Hepatic stellate cell (primary cell): ENCODE data around the gene FCHO2.
A peak's percentile ranks its signal among the peaks of the same experiment; 100 is the strongest.
"Not testable (repeated sequence)": the region's sequence is repeated elsewhere in the genome, so short reads cannot be mapped to it uniquely, and the experiment has no call there.

Experiments used
- DNase-seq: peaks from one replicate; pipeline ENCODE4 v3.0.0; 2011; ENCODE audit warnings: low spot score

Gene FCHO2

GRCh38 chr5:72955143-72955767, 586 bp upstream of the FCHO2 start:
- no peak for DNase-seq

DNA sequence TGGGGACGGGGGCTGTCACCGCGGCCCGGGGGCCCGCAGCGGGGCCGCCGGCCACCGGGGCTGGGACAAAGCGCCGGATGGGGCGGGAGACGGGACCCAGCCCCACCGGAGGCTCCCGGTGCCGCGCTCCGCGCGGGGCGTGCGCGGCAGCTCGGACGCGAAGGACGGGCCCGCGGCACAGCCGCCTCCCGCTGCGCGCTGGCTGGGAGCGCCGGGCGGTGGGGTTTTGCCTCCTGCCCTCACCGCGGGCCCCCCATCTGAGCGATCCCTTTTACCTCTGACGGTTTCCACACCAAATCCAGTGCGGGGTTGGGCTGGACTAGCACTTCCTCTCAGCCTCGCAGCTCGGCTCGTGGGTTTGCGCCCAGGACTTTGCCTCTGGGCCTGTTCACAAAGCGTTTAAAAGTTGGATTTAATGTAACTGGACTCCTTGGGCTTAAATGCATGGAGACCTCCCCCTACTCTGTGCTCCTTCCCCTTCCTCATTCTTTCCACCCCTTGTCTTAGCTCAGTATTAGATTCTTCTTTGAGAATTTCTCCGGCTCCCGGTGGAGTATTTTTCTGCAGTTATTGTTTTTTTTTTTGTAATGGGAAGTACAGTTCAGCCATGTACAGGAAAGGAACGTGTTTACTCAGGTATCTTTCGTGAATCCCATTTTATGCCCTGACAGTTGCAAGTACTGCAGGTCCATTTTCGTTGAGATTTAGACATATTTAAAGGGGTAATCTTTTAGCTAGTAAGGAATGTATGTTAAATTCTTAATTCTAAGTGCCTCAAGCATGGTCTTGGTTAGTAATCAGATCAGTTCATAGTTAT, 691 bp downstream of the FCHO2 start:
- DNase-seq = peak; percentile 54

GRCh38 chr5:72957337-72957736, 1.5 kb downstream of the FCHO2 start:
- no peak for DNase-seq

GRCh38 chr5:72959257-72959656, 3.4 kb downstream of the FCHO2 start:
- no peak for DNase-seq

DNA sequence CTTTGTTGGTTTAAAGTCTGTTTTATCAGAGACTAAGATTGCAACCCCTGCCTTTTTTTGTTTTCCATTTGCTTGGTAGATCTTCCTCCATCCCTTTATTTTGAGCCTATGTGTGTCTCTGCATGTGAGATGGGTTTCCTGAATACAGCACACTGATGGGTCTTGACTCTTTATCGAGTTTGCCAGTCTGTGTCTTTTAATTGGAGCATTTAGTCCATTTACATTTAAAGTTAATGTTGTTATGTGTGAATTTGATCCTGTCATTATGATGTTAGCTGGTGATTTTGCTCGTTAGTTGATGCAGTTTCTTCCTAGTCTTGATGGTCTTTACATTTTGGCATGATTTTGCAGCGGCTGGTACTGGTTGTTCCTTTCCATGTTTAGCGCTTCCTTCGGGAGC, 18.6 kb downstream of the FCHO2 start:
- DNase-seq = not testable (repeated sequence)

- DNase-seq = not testable (repeated sequence)
These were observed 21.0 kb downstream of the FCHO2 start for GRCh38 chr5:72976810-72977209.

- DNase-seq = no peak
These were observed 29.9 kb downstream of the FCHO2 start for GRCh38 chr5:72985719-72986118.

DNA sequence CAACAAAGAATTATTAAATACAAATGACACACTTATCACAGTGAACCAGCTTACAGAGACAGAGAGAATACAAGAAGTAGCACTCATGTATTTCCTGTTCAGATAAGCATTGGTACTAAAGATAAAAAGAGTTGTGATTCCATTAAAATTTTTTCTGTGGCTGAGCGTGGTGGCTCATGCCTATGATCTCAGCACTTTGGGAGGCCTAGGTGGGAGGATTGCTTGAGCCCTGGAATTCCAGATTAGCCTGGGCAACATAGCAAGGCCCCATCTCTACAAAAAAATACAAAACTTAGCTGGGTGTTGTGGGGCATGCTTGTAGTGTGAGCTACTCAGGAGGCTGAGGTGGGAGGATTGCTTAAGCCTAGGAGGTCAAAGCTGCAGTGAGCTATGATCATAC, 32.9 kb downstream of the FCHO2 start:
- no peak for DNase-seq

- no peak for DNase-seq
These were observed 35.6 kb downstream of the FCHO2 start for GRCh38 chr5:72991394-72991793.

DNA sequence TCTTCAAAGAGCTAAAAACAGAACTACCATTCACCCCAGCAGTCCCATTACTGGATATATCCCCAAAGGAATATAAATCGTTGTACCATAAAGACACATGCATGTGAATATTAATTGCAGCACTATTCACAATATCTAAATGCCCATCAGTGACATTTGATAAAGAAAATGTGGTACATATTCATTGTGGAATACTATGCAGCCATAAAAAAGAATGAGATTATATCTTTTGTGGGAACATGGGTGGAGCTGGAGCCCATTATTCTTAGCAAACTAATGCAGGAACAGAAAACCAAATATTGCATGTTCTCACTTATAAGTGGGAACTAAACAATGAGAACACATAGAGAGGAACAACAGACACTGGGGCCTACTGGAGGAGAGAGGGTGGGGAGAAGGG, 38.7 kb downstream of the FCHO2 start:
- DNase-seq = no peak

- DNase-seq = no peak
These were observed 40.8 kb downstream of the FCHO2 start for GRCh38 chr5:72996632-72997031.

DNA sequence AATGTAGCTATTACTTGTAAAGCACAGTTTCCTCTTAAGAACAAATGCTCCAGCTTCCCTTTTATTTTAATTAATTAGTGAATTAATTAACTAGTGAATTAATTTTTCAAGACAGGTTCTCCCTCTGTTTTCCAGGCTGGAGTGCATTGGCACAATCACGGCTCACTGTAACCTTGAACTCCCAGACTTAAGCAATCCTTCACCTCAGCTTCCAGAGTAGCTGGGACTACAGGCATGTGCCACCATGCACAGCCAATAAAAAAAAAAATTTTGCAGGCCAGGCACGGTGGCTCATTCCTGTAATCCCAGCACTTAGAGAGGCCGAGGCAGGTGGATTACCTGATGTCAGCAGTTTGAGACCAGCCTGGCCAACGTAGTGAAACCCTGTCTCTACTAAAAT, 44.1 kb downstream of the FCHO2 start:
- DNase-seq = no peak

DNA sequence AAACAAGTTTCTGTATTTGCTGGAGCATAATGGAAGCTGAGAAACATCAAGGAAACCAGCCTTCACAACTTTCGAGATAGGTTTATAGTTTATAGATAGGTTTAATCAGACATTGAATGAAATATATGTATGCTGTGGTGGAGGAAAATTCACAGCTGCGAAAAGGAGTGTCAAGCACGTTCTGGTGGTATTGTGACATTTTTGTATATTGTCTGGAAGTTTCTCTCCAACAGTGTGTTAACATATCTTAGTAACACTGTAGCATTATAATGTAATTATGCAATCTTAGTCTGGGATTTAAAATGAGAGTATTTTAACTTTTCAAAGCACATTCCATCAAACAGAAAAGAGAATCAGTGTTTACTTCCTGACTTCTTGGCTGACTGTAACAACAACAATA, 50.0 kb downstream of the FCHO2 start:
- DNase-seq = no peak

- no peak for DNase-seq
These were observed 51.2 kb downstream of the FCHO2 start for GRCh38 chr5:73007051-73007450.

DNA sequence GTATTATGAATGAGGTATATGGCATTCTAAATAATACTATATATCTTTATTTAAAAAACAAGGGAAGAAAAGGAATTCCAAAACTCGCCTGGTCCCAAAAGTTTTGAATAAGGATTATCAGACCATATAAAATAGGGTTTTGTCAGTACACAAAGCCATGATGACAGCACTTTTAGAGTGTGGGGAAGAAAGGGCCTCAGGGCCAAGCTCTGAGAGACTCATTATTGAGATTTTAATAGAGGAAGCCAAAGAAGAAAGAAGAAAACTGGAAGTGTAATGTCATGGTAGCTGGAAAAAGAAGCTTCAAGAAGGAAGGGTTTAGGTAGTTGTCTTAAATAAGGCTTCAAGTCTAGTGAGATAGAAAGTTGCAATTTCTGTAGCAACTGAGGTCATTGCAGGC, 53.0 kb downstream of the FCHO2 start:
- no peak for DNase-seq

GRCh38 chr5:73011612-73012011, 55.8 kb downstream of the FCHO2 start:
- not testable (repeated sequence) for DNase-seq

- DNase-seq = no peak
These were observed 63.1 kb downstream of the FCHO2 start for GRCh38 chr5:73018892-73019291.

DNA sequence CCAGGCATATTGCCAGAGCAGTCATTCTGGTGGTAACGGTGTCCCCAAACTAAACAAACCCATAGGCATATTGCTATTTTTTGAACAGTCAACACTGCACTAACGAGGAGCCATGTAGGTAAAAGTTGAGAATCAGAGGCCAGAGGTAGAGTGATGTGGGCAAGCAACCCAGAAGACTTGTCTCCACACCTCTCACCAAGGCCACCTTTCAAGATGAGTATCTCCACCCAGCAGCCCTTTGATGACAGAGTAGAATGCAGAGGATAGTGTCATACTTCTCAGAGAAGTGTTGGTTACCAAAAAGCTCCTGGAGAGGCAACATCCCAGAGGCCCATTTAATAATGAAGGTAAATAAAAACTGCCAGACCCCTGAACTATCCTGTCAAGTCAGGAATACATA, 63.9 kb downstream of the FCHO2 start:
- DNase-seq = no peak

DNA sequence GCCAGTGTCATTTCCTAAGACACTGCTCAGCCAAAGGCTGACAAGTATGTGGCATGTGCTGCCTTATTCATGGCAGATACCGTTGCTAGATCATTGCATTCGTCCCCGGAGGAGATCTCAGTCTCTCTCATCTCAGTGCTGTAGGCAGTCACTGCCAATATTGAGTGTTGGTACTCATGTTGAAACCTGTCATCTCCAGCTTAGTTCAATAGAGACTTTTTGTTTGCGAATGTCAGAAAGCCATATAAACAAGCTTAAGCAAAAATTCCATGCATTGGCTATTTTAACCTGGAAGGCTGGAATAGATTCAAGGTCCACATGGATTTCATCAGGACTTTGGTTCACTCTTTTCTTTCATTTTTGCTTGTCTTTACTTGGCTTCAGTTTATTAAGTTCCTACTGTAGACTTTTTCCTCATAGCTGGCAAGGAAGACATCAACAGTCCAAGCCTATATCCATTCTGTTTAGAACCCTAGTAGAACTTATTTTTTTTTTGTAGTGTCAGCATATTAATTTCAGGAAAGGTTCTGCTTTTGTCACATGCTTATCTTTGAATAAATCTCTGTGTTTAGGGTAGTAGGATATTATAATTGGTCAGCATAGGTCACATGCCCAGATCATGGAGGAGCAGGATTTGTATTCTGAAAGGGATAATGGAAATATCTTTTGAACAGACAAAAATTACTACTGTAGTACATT, 66.8 kb downstream of the FCHO2 start:
- DNase-seq = no peak

GRCh38 chr5:73024946-73025544, 69.2 kb downstream of the FCHO2 start:
- peak; percentile 13 for DNase-seq

DNA sequence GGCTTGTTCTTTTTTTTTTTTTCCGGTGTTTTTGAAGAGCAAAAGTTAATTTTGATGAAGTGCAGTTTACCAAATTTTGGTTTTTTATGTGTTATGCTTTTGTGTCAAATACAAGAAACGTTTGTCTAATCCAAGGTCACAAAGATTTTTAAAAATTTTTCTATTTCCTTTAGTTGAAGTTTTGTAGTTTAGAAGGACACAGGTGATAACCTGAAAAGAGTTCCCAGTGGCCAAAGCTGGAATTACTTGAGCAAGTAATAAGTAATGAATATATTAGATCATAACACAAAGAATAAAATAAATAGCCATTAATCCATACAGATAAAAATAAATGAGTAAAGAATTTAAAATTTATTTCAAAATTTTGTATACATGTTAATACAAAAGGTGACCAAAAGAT, 71.5 kb downstream of the FCHO2 start:
- DNase-seq = no peak

DNA sequence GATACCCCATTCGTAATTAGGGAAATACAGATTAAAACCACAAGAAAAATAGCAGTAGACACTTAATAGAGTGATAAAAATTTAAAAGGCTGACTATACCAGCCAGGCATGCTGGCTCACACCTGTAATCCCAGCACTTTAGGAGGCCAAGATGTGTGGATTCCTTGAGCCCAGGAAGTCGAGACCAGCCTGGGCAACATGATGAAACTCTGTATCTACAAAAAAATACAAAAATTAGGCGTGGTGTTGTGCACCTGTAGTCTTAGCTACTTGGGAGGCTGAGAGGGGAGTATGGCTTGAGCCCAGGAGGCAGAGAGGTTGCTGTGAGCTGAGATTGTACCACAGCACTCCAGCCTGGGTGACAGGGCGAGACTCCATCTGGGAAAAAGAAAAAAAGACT, 72.0 kb downstream of the FCHO2 start:
- no peak for DNase-seq
